ENCODE measurements around the gene CSNK2A2. TPM values are rescaled to one million over a fixed set of nuclear protein-coding genes. Genes with fewer than 3 reads are reported as not detected.

Gene CSNK2A2
- total and polyA plus RNA-seq, 5 donors: 20.6 to 36.7 (median 32.4) TPM

DNA sequence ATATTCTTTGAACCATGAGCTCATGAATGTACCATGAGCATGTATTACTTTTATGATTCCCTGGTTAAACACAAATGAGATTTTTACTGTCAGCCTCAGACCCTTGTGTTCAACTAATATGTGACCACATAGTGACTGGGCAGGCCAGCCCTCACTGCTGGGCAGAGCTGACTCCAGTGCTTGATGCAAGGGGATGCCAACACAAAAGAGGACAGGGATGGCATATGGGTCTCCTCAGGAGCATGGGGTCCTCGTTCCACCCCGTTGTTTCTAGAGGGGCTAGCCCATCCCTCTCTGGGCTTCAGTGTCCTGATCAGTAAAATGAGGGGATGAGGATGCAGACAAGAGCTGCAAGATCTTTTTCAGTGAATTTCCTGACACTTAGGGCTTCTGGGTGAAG is 88.0 kb downstream of the CSNK2A2 start:
- no peak overlapping the region for H3K27ac ChIP-seq (ENCODE audit: low read length)
- no peak overlapping the region for H3K4me3 ChIP-seq (ENCODE audit: low read length)
- H3K27me3 ChIP-seq (ENCODE audit: control insufficient read depth, insufficient read depth): no peaks in the 10 kb centered on the region
- intact Hi-C loops (cut with DNase I): loop anchor here in 1 of 4 donors (5.0 kb wide), 1 partner anchor 78 kb away; no protein-coding TSS in a partner anchor
- ATAC-seq: no peak
- no peak for DNase-seq
- H3K4me1 ChIP-seq (ENCODE audit: control insufficient read depth, insufficient read depth, low read length): peaks cover 3% of the 10 kb centered on the region
- no peaks in the 10 kb centered on the region for H3K9me3 ChIP-seq (ENCODE audit: control insufficient read depth, low read length)
- WGBS: 81% methylated on average over 2 of the region's 2 CpGs

DNA sequence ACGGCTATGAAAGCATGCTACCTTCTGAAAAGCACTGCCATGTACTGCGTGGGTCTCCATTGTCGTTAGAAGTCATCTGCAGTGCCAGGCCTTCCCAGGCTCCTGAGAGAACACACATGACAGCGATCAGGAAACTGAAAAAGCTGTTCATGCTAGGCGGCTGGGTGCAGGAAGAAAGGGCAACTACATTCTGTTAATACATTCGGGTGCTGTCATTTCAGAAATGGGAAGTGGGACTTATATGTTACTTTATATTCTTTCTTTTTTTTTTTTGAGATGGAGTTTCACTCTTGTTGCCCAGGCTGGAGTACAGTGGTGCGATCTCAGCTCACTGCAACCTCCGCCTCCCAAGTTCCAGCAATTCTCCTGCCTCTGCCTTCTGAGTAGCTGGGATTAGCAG is 88.6 kb downstream of the CSNK2A2 start:
- Histone ChIP-seq H3K4me3 (ENCODE audit: low read length) (no peak overlapping the region), H3K27me3 (ENCODE audit: control insufficient read depth, insufficient read depth) (no peaks in the 10 kb centered on the region), H3K4me1 (ENCODE audit: control insufficient read depth, insufficient read depth, low read length) (peaks cover 3% of the 10 kb centered on the region), H3K27ac (ENCODE audit: low read length) (no peak overlapping the region), H3K9me3 (ENCODE audit: control insufficient read depth, low read length) (no peaks in the 10 kb centered on the region)
- no peak for DNase-seq
- WGBS: 79% methylated on average over 8 of the region's 8 CpGs
- no peak for ATAC-seq
- intact Hi-C loops (cut with DNase I): no loop called here

Other genes with a start within 250 kb of the CSNK2A2 start
- not detected for gene CNGB1, start 227.0 kb downstream of the CSNK2A2 start, total RNA-seq
- not detected for gene CNGB1, start 227.0 kb downstream of the CSNK2A2 start, polyA plus RNA-seq
- 1 to 10 TPM; 5.5 to 9.2 (median 7.9) TPM for gene ZNF319, start 197.4 kb downstream of the CSNK2A2 start, total RNA-seq
- gene ZNF319, start 197.4 kb downstream of the CSNK2A2 start, polyA plus RNA-seq: 6.3 TPM
- 10 to 100 TPM; 24.5 to 35.3 (median 29.3) TPM for gene USB1, start 196.7 kb downstream of the CSNK2A2 start, total RNA-seq
- gene USB1, start 196.7 kb downstream of the CSNK2A2 start, polyA plus RNA-seq: 25.9 TPM
- 10 to 100 TPM; 51.2 to 72.6 (median 64.8) TPM for gene MMP15, start 172.4 kb downstream of the CSNK2A2 start, total RNA-seq
- gene MMP15, start 172.4 kb downstream of the CSNK2A2 start, polyA plus RNA-seq: 41.2 TPM
- gene CFAP20, start 68.7 kb downstream of the CSNK2A2 start, total RNA-seq: 10 to 100 TPM; 30.4 to 36.2 (median 33.5) TPM
- 36.2 TPM for gene CFAP20, start 68.7 kb downstream of the CSNK2A2 start, polyA plus RNA-seq
- gene PRSS54, start 96.9 kb upstream of the CSNK2A2 start, total RNA-seq: not detected
- not detected for gene PRSS54, start 96.9 kb upstream of the CSNK2A2 start, polyA plus RNA-seq
- 1 to 10 TPM; 6.3 to 8.0 (median 6.7) TPM for gene GINS3, start 194.4 kb upstream of the CSNK2A2 start, total RNA-seq
- 6.5 TPM for gene GINS3, start 194.4 kb upstream of the CSNK2A2 start, polyA plus RNA-seq

Measured in right cardiac atrium (tissue), 5 donors.